Inflammatory macrophage treated with lipopolysaccharide for 1 hour (primary cell): ENCODE data around the gene IGFBP1.
"Not testable (repeated sequence)": the region's sequence is repeated elsewhere in the genome, so short reads cannot be mapped to it uniquely, and the experiment has no call there.

Experiments used
- DNase-seq, 2 donors: peaks; one replicate each; pipeline ENCODE4 v3.0.0-alpha.2; 2020 to 2022

Gene IGFBP1

GRCh38 chr7:45888185-45888992 is at the start of gene IGFBP1:
Gene IGFBP1 (plus strand): TSS chr7:45888488. CDS start chr7:45888653, 165 bp downstream.
- DNase-seq = no peak

GRCh38 chr7:45838852-45839251 is 49.4 kb upstream of the IGFBP1 start:
- not testable (repeated sequence) for DNase-seq

- not testable (repeated sequence) for DNase-seq
Measured at GRCh38 chr7:45841926-45842717, 46.2 kb upstream of the IGFBP1 start.

DNA sequence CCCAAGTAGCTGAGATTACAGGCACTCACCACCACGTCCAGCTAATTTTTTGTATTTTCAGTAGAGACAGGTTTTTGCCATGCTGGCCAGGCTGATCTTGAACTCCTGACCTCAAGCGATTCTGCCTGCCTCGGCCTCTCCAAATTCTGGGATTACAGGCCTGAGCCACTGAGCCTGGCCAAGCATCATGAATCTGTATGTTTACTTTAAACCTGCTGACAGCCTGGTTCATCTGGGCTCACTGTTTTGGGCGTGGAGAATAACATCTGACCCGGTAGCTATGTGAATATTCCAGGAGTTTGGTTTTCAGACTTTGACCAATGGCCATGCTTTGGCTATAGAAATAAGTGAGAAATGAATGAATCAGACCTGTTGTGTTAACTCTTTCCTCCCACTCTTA is 41.8 kb upstream of the IGFBP1 start:
- DNase-seq = not testable (repeated sequence)

- DNase-seq = not testable (repeated sequence)
Measured at GRCh38 chr7:45848734-45849133, 39.6 kb upstream of the IGFBP1 start.

- DNase-seq = not testable (repeated sequence)
Measured at GRCh38 chr7:45852984-45853383, 35.3 kb upstream of the IGFBP1 start.

GRCh38 chr7:45853491-45853890 is 34.8 kb upstream of the IGFBP1 start:
- not testable (repeated sequence) for DNase-seq

- not testable (repeated sequence) for DNase-seq
Measured at GRCh38 chr7:45855680-45856079, 32.6 kb upstream of the IGFBP1 start.

- DNase-seq = not testable (repeated sequence)
Measured at GRCh38 chr7:45856888-45857287, 31.4 kb upstream of the IGFBP1 start.

DNA sequence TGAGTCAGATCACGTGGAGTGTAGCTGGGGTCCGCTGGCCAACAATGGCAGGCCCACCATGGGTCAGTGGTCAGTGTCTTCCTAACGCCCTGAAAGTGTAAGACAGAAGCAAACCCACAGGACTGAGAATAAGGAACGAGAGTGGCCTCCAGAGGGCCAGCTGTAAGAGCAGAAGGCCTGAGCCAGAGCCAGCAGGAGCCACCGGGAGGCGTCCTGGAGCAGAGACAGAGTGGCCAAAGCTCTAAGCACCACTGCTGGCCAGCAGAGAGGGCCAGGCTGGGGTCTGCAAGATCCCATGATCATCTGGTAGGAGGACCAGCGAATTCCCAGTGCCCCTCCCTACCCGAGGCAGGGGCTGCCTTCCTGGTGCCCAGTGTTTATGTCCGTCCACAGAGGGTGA is 24.6 kb upstream of the IGFBP1 start:
- DNase-seq = no peak

DNA sequence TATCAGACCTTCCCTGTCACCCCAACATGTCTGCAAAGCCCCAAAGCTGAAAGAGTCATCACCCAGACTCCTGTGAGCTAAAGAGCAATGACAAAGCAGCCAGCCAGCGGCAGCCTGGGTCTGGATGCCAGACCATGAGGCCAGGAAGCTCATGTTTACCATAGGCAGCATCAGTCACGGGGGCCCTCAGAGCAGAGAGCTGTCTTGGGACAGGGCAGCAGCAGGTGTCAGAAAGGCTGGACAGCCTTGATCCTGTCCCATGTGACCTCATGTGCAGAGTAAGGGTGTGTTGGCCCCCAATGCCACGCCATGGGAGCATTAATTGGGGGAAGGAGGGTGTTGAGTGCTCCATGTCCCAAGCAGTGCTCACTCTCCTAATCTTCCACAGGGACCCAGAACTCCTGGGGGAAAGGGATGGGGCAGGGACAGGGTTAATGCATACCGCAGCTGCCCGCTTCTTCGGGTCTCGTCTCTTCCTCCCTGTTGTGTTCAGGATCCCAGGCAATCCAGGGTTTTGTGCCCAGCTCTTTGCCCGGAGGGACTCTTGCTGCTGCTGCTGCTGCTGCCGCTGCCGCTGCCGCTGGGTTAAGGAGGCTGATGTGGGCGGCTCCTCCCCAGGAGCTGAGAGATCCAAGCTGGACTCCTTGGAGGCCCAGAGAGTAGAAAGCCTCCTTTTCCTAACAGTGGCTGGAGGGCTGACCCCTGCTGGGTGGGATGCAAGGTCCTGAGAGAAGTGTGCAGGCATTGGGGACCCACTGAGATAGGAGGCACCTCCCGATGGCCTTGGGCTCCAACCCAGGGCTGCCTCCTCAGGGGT is 22.5 kb upstream of the IGFBP1 start:
- DNase-seq = no peak

DNA sequence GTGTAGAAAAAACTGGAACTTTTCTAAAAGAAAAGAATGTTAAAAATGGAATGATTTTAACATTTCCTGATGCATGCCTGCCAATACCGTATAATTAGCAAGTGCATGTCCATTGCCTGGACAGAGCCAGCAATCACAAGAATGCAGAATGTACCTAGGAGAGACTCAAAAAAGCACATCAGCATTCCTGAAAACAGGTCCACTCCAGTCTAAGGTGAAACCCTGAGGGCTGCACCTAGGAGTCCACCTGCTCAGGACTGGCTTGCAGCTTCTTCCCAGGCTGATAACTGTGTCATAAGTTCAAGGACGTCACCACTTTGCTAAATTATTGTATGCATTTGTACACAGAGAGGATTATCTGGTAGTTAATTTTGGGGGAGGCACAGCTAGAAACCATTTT is 20.8 kb upstream of the IGFBP1 start:
- DNase-seq = no peak

DNA sequence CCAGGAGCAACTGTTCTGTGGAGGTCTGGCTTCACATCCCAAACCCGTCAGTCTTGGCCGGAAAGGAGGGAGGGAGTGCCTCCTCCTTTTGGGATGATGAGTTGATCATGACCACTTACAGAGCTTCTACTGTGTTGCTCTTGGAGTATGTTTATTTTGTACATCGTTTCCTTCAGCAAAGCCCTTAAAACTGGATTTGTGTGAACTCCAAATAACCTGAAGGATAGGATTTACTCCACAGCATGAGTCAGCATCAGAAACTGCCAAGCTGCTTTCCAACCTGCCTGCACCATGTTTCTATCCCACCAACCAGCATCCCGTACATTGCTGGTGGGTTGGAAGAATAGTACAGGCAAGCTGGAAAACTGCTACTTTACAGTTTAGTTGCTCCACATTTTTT is 18.9 kb upstream of the IGFBP1 start:
- no peak for DNase-seq

GRCh38 chr7:45872116-45873034 is 15.9 kb upstream of the IGFBP1 start:
- no peak for DNase-seq

- DNase-seq = no peak
Measured at GRCh38 chr7:45873035-45873354, 15.3 kb upstream of the IGFBP1 start, which contains the start of gene CCDC201. Gene CCDC201 (minus strand): TSS chr7:45873082. CDS start chr7:45873007, 75 bp downstream.

- no peak for DNase-seq
Measured at GRCh38 chr7:45873355-45873754, 14.9 kb upstream of the IGFBP1 start.

- DNase-seq = no peak
Measured at GRCh38 chr7:45874408-45875131, 13.7 kb upstream of the IGFBP1 start.

DNA sequence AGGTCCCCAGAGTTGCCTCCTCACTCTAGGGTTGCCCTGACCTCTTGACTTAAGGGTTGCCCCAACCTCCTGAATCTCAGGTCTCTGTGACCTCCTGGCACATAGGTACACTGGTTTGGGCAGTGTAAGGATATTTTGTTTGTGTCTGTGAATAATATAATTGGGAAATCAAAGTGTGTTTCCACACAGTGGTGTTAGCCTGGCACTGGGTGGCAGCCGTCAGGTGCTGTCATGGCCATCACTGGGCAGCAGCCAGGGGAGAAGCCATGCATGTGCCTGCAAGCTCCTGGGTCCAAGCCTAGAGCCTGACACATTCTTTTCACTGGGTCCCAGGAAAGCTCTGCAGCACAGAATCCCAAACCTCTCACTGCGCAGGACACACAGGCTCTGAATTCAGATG is 11.8 kb upstream of the IGFBP1 start:
- DNase-seq = no peak

DNA sequence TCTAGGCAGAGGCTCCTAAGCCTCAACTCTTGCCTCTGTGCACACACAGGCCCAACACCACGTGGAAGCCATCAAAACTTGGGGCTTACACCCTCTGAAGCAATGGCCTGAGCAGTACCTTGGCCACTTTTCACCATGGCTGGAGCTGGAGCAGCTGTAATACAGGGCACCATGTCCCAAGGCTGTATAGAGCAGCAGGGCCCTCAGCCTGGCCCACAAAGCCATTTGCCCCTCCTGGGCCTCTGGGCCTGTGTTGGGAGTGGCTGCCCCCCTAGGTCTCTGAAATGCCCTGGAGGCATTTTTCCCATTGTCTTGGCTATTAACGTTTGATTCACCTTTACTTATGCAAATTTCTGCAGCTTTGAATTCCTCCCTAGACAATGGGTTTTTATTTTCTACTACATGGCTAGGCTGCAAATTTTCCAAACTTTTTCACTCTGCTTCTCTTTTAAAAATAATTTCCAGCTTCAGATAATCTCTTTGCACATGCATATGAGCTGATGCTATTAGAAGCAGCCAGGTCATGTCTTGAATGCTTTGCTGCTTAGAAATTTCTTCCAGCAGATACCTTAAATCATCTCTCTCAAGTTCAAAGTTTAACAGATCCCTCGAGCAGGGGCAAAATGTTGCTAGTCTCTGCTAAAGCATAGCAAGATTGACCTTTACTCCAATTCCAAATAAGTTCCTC is 9.7 kb upstream of the IGFBP1 start:
- no peak for DNase-seq

- no peak for DNase-seq
Measured at GRCh38 chr7:45880433-45880860, 7.8 kb upstream of the IGFBP1 start.
